GM19239 (cell line): ENCODE results near the gene TSPEAR.

Source experiments
- DNase-seq: peaks from one replicate; pipeline ENCODE4 v3.0.0; 2011; ENCODE audit warnings: low spot score; ENCODE audit not compliant: insufficient read length
- FAIRE-seq: peaks from 2 replicates; lab custom pipeline; 2011; peaks lifted over from hg19 to GRCh38; lab: Jason Lieb, UNC

TSPEAR gene

DNA sequence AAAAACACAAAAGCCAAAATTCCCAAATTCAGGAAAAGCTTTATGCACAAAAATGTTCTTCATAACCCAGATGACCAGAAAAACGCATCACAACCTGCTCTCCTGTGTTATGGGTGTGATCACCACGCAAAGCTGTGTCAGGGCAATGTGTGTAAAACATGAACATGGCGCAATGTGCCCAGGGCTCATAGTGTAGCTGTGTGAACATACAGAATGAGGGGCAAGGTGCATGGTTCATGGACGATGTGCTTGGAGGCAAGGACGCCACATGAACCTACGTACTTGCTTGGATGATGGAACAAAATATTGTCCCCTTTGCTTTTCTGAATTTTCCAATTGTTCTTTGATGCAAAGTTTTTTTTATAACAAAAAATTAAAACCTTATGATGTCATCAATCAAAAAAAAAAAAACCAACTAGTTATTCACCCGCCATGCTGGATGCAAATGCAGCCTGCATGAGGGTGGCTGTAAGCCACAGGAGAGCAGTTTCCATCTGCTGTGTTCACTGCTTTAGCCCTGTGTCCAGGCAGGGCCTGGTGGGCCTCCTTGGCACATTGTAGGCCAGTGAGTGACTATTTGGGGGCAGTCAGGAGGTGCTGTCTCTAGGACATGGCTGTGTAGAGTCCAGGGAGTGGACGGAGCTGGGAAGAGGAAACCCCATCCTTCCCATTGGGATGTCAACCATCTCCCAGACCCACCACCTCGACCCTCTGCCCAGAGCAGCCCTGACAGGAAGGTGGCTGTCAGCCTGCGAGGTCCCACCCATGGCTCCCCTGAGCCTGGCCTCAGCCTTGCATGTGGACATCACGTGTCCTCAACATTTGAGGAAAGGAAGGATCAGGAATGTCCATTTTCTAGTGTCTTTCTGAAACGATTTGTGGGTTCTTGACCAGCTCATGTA, 185.0 kb downstream of the TSPEAR start:
- FAIRE-seq (no peak), DNase-seq (no peak)

DNA sequence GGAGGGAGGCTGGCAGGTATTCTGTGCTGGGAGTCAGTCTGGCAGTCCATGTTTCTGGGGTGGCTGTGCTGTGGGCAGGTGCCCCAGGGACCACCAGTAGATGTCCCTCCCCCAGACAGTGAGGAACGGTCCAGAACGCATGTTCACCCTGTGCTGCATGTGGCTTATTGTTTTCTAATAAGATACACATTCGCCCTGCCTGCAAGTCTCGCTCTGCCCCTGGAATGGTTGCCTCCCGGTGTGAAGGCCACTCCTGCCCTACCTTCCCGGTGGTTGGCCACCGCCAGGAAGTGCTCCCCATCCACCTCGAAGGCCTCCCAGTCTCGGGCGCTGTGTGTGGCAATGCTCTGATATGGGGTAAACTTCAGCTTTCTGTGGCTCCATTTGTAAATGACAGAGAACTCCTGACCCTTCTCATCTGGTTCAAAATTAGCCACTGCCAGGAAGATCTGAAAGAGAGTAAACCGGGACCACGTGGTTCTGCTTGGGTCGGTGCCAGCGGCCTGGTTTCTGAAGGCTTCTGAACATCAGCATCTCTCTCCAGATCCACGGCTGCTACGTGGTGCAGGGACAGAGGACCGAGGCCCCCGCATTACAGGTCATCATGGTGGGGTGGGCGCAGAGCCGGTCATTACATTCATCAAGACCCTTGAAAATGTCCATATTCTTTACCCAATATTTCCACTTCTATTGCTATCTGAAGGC, 185.8 kb downstream of the TSPEAR start:
- no peak for FAIRE-seq
- DNase-seq: no peak

DNA sequence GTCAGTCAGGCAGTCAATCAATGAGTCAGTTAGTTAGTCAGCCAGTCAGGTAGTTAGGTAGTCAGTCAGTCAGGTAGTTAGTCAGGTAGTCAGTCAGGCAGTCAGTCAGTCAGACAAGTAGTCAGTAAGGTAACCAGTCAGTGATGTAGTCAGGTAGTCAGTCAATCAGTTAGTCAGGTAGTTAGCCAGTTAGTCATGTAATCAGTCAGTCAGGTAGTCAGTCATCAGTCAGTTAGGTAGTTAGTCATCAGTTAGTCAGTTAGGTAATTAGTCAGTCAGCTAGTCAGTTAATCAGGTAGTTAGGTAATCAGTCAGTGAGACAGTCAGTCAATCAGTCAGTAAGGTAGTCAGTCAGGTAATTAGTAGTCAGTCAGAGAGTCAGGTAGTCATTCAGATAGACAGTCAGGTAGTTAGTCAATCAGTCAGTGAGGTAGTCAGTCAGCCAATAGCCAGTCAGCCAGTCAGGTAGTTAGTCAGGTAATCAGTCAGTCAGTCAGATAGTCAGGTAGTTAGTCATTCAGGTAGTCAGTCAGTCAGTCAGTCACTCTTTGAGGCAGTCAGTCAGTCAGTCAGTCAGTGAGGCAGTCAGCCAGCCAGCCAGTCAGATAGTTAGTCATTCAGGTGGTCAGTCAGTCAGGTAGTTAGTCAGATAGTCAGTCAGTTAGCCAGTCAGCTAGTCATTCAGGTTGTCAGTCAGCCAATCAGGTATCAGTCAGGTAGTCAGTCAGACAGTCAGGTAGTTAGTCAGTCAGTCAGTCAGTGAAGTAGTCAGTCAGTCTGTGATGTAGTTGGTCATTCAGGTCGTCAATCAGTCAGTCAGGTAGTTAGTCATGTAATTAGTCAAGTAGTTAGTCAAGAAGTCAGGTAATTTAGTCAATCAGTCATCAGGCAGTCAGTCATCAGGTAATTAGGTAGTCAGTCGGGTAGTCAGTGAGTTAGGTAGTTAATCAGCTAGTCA, 186.7 kb downstream of the TSPEAR start:
- FAIRE-seq: no peak
- DNase-seq: no peak

DNA sequence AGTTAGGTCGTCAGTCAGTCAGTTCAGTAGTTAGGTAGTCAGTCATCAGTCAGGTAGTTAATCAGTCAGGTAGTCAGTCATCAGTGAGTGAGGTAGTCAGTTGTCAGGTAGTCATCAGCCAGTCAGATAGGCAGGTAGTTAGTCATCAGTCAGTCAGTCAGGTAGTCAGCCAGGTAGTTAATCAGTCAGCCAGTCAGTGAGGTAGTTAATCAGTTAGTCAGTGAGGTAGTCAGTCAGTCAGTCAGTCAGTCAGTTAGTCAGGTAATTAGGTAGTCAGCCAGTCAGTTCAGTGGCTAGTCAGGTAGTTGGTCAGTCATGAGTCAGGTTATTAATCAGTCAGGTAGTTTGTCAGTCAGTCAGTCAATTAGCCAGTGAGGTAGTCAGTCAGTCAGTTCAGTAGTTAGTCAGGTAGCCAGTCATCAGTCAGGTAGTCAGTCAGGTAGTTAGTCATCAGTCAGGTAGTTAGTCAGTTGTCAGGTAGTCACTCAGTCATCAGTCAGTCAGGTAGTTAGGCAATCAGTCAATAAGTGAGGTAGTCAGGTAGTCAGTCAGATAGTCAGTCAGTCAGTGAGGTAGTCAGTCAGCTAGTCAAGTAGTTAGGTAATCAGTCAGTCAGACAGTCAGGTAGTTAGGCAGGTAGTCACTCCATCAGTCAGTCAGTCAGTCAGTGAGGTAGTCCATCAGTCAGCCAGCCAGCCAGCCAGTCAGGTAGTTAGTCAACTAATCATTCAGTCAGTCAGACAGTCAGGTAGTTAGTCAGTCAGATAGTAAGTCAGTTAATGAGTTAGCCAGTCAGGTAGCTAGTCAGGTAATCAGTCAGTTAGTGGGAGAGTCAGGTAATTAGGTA, 187.6 kb downstream of the TSPEAR start:
- no peak for FAIRE-seq
- no peak for DNase-seq

DNA sequence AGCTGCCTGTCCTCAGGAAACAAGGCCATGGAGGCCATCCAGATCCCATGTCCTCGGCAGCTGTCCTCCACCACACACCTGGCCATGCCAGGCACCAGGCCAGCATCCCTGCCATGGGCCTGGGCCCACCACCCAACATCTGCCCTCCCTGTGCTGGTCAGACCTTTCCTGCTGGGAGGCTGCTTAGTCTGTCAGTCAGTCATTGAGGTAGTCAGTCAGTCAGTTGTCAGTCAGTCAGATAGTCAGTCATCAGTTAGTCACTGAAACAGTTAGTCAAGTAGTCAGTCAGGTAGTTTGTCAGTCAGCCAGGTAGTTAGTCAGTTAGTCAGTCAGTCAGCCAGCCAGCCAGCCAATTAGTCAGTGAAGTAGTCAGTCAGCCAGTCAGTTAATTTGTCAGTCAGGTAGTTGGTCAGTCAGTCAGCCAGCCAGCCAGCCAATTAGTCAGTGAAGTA, 188.6 kb downstream of the TSPEAR start:
- FAIRE-seq: no peak
- no peak for DNase-seq

DNA sequence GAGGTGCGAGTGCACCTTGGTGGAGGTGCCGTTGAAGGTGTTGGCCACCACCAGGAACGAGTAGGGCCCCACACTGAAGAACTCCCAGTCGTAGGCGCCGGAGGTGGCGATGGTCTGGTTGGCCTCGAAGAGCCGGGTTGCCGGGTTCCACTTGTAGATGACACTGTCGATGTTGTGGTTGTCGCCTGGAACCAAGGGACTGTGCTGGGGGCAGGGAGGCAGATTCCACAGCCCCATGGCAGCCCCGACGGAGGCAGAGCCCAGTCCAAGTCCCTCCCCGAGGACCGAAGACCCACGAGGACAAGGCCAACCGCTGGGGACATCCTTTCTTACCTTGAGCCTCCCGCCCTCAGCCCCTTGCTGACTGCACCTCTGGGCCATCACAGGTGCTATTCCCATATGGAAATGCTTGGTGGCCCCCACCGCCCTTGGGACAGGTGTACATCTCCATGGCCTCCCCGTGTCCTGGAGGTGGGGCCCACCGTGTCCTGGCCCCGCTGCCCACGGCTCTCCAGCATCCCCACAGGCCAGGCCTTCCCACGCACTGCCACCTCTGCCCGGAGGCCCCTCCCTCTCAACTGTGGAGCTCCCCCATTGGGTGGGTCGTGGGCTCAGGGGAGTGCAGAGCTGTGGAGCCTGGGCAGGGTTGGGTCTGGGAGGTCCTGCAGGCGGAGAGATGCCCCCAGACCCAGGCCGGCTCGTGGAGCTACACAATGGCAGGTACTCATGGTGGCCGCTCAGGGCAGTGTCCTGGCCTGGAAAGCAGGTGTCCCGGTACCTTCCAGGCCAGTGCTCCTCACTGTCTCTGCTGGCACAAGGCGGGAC, 189.2 kb downstream of the TSPEAR start:
- DNase-seq (no peak), FAIRE-seq (no peak)

DNA sequence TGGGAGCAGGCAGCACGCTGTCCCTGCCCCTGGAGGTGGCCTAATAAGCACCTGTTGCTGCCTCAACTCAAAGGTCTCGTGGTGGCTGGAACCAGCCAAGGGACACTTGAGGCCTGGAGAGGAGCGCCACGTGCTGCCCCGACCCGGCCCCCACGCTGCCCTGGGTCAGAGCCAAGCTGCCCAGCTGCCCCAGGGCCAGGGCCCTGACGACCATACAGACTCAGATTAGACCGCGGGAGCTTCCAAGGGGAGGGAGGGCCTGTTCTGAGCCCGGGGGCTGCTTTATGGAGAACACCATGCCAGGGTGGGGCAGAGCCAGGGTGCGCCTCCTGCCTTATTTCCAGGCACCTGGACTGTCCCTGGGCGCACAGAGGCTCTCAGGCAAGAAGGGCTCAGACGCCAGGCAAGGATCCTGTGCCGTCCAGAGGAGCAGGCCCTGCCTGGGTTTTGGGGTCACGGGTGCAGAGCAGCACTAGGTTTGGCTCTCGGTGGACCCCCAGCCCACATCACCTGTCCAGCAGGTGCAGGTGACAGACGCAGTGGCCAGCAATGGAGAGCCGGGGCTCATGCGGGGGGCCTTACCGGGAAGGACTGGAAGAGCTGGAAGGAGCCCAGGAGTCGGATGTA, 190.0 kb downstream of the TSPEAR start:
- DNase-seq: no peak
- no peak for FAIRE-seq

DNA sequence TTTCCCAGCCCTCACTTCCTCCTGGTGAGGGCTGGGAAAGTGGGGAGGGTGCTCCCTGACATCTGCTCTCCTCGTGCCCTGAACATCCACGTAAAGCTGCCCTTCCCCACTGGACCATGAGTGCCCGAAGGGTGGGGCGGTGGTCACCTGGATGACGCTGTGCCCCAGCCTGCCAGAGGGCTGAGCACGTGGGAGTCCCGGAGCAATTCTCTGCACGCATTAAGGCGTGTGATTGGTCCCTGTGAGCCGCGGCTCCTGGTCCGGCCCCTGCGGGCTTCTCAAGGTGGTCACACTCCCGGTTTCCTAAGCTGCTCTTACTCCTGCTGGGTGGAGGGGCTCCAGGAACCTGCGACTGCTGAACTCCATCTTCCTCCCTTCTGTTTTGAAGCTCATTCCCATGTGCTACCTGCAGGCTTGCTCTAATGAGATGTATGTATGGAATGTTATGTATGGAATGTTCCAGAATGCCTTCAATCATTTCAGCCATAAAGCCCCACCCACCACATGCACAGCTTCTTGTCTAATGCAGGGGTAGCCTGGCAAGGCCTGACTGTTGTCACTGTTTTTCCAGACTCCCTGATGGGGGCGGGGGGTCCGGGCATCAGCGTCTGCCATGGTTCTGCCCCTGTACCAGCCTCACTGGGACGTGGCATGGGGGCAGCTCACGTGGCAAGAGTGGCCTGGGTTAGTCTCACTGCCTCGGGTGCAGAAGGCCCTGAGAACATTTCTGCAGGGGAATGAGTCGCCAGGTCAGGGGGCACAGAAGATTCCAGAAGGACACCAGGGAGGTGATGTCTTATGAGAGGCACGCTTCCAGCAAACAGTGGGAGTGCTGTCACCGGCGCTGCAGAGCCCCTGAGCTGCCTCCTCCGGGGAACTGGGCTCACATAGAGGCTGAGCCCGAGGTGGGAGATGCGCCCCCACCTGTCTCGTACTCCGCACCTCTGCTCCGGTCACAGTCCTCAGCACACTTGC, 190.8 kb downstream of the TSPEAR start:
- FAIRE-seq (no peak), DNase-seq (no peak)

DNA sequence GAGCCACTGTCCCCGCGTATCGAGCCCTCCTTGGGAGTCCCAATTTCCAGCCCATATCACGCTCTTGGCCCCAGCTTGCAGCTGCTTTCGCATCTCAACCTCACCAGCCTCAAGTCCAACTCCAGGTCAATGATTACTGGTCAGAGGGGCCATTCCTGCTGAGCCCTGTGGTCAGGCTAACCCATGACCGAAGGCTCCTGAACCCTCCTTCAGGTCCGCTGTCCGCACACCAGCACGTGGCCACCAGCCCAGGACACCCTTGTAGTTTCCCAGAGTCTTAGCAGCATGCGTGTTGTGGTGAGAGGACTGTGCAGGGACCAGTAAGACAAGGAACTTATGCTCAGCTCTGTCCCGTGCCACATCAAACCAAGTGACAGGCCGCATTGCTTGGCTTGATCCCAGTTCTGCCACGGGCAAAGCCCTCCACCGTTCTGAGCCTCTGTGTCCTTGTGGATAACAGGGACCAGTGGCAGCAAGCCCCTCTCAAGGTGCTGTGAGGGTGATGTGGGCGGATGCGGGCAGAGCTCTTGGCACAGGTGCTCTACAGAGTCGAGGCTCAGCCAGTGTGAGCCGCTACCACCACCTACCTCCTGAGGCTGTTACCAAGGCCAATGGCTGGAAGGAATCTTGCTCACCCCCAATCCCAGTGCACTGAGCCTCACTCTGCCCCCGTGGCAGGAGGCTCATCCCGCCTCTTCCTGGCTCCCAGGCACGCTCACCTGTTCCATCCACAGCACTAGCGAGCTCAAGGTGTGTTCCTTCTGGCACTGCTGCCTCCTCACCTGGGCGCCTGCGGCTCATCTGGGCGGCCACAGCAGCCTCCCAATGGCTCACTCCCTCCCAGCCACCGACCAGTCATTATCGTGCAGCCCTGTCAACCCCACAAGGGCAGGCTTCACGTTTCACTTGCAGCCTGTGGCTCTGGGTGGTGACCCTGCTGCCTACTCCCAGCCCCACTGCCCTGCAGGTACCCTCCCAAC, 191.7 kb downstream of the TSPEAR start:
- FAIRE-seq: no peak
- no peak for DNase-seq

DNA sequence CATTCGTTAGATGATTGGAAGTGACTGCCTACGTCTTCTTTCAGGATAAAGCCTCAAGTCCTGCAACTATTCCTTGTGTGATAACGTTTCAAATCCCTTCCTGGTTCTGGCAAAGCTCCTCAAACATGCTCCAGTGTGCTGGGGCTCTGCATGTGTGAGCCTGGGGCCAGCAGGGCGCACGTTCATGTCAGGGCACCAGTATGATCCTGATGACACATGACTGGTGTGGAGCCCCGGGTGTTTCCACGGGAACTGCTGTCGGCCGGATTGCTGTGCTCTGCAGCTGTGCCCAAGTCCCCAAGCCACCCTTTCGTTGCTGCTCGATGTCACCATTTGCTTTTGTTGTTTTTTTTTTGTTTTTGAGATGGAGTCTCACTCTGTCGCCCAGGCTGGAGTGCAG, 192.7 kb downstream of the TSPEAR start:
- FAIRE-seq: no peak
- no peak for DNase-seq

DNA sequence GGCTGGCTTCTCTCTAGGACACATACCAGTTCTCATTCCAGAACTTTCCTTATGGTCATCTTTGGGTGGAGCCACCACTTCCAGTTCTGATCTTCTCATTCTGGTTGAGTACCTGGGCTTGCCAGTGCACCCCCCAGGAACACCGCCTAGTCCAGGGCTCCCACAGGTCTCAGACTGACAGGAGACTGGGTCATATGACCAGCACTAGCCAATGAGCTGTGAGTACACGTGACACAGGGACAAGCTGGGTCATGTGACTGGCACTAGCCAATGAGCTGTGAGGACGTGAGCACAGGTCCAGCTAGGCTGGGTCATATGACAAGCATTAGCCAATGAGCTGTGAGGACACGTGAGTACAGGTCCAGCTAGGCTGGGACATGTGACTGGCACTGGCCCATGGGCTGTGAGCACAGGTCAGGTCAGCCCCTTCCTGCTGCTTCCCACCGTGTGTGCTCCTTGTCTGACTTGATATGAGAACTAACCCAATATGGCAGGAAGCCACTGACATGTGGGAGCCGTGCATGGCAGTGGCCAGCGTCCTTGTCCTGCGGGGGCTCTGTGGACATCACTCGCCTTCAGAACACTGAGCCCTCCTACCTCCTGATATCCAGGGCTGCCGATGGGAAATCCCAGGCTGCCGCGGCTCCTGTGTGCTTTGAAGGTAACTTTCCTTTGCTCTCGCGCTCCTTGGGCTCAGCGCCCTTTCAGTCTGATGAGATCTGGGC, 194.0 kb downstream of the TSPEAR start:
- FAIRE-seq: no peak
- DNase-seq: no peak

DNA sequence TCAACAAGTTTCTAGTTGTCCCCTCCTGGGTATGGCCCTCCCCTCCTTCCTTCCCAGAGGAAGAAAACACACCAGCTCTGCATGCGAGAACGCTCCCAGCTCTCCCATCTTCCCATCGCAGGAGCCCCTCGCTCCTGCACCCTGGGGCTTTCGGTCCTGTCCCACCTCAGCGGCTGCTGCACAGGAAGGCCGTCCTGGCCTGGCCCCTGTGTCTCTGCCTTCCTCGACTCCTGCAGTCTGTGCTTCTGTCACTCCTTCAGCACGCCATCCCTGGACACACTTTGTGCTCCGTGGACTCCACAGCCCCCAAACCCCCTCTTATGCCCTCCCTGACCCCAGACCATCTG, 194.6 kb downstream of the TSPEAR start:
- DNase-seq: no peak
- no peak for FAIRE-seq

DNA sequence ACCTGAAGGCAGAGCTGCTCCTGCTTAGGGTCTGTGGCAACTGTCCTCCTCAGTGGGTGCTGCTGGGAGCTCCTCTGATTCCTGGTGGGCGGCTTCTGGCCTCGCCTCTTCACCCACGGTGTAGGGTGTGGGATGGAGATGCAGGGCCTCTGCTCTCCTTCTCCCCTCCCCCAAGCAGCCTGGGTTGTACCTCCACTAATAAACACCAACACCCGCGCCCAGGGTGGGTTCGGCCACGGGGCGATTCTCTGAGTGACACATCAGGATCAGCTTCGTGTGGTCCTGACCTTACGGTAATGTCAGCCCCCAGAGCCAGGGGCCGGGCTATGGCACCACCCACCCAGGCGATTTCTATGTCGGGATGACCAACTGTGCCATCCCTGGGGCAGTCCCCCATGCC, 195.0 kb downstream of the TSPEAR start:
- FAIRE-seq (no peak), DNase-seq (no peak)

DNA sequence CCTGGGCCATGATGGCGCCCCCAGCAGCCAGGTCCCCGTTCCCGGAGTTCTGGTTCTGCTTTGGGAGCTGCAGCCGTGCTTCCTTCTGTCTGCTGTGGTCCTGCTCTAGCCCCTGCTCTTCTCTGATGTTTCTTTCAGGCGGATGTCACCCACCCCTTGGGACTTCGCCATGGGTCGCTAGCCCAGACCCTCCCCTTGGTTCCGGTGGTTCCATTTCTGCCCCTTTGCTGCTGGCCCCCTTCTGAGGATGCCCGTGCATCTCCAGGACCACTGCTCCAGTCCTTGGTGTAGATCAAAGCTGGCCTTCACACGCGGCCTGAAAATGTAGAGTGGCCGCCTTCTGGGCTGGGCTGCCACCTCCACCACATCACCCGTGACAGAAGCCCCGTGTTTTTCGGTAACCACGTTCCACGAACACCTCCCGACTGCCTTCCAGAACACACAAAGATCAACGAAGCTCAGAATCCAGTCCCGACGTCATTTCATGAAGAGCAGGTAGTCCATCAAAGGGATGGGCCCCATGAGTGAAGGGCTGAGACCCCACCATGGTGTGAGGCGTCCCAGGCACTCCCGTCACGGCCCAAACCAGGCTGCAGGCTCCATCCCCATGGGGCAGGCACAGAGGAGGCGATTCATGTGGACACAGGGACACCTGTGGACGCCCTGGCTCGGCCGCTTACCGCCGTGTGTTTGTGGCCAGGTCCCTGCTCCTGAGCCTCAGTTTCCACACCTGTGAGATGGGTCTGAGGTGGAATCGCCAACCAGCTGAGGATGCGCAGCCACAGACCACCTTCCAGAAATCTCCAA, 195.8 kb downstream of the TSPEAR start:
- no peak for DNase-seq
- FAIRE-seq: no peak
